Hematopoietic multipotent progenitor cell (in vitro differentiated cells): ENCODE measurements around the gene NKX3-2. TPM values are rescaled to one million over a fixed set of nuclear protein-coding genes. Genes with fewer than 3 reads are reported as not detected.
A peak's percentile ranks its signal among the peaks of the same experiment; 100 is the strongest.

Experiments used
- DNase-seq, 3 donors: peaks; one replicate each; pipeline ENCODE4 v3.0.0-alpha.2; 2011 to 2015; ENCODE audit warnings: low read depth in 2 of 3, low spot score in 2 of 3
- total RNA-seq: library from RNA; depleted of rRNA; stranded (reverse); fragments of >200 nt; gene quantifications from one replicate; pipeline ENCODE4 v1.2.3, GENCODE V29; 2012

Gene NKX3-2
- total RNA-seq, 1 donor: not detected

DNA sequence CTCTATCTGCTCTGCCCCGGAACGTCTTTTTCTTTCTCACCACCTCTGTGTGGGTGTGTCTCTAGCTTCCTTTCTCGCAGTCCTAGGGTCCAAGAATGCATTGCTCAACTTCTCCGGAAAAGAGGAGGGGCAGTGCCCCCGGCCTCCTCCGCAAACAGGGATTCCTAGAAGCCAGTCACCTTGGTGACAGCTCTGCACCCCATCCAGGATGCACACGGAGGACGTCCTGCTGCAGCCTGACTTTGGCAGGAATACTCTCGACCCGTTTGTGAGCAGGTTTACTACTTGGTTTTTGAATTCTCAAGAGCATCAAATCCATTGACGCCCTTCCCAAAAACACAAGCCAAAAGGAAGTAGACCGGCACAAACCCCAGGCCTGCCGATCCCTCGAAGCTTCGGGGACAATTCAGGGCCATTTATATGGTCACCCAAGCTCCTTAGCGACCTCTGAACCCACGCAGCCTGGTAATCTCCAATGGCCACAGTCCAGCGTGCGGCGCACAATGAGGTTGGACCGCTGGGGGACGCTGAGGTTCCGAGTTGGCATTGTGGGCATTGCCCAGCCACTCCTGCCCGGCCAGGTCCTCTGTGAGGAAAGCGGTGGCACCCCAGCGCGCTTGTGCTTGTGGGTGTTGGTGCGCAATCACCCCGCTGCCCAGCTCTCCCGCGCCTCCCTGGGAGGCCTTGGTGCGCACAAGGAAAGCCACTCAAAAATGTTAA lies 9.8 kb downstream of the NKX3-2 start:
- no peak for DNase-seq

GRCh38 chr4:13533670-13534343 lies 10.5 kb downstream of the NKX3-2 start:
- DNase-seq: no peak

DNA sequence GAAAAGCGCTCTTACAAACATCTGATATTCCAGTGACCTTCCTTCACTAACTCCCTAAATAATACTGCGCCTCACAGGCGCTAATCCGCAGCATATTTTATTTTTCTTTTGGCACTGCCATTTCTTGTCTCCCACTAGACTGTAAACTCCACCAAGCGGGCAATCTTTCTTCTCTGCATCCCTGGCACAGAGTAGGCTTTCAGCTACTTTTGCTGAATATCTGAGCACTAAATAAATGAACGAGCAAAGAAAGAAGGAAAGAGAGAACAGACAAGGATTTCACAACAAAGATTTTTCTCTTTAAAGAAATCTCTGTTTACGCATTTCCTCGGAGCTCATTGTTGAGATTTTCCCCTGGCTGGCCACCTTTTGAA lies 12.7 kb downstream of the NKX3-2 start:
- no peak for DNase-seq

DNA sequence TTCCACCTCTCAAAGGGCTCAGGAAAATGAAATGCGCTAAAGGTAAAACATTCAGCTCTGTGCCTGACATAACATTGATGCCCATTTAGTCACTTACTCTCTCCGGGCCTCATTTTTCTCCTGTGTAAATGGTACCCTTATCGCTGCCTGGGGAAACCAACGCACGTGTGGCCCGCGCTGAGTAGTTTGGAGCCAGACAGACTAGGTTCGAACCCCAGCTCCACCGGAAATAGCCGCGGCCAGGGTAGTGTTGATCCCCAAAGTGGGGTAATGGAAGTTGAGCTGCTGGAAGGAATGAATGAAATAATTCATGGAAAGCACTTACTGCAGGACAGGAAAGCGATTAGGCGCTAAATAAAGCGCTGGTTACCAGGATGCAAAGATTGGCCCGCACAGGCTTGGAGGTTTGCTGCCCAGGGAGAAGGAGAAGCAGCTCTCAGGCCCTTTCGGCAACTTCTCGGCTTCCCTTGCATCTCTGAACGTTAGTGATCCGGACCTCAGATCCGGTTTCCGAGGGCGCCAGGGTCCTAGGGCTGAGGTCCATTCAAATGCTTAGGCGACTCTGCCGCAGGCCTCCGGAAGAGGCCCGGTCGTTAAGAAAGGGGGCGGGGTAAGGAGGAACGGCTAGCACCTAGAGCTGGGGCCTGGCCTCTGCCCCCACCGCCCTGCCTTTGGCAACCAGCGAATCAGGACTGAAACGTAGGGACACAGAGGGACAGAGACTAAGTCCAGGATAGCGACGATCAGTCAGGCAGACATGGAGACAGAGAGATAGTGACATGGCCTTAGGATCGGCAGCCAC lies 13.3 kb downstream of the NKX3-2 start:
- DNase-seq: no peak

DNA sequence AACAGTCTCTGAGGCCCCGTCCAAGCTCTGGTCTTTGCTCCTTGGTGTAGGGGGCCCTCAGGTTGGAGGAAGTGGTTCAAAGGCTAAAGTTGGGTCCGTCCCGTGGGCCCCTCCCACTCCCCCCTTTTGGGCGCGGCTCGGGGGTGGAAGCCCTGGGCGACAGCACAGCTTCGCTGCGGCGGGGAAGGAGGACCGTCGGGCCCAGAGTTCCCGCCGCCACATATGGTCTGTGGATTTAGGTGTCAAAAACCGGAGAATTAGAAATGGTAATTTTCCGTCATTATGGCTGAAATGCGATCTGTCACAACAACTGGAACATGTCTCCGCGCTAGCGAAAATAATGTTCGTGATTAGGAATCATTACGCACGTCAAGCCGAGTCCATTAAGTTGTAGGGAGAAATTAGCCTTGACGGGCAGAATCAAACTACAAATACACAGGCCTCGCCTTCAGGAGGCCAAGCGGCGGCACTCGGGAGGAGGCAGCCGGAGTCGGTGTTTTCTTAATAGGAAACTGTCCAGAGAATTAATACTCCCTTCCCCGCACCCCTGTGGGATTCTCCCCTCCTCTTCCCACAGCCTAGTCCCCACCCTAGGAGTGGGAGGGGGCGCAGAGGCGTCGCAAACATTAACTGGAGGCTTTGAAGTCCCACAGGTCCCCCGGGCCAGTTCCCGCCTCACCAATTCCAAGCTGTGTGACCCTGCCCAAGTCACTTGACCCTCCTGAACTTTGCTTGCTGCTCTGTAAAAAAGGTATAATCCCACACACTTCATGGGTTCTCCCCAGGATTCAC lies 15.0 kb downstream of the NKX3-2 start:
- no peak for DNase-seq

- no peak for DNase-seq
Observed at GRCh38 chr4:13528821-13529127, 15.5 kb downstream of the NKX3-2 start.

DNA sequence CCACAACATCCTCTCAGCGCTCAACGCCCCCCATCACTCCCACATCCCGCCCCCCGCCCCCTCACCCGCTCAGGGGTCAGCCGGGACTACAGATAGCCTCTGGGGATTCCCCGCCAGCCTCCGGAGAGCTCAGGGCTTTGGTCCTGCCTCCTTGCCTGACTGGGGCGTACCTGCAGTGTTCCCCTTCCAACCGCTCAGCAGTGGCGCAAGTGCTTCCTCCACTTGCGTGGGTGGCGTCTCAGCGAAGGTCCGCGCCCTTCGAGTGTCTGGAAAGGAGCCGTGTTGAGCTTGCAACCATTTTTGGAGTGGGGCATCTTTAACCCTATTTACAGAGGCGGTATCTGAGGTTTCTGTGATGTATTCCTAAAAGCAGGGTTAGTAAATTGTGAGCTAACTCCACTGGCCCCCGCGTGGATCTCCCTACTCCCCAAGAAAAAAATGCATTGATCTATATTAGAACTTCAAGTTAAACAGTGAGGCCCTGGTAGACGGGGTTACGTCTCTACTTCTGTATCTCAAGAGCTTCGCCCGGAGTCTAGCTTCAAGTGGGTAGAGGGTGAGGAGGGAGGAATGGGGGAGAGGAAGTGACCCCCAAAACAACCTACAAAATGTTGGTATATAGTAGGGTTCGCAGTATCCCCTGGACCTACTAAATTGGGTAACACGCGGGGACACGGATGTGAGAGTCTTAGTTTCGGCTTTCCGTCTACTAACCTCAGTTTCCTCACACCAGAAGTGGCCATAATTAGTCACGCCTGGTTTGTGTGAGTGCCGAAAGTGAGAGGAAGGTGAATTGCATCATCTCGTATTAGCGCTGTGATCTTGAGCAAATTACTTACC lies 16.1 kb downstream of the NKX3-2 start:
- DNase-seq: no peak

DNA sequence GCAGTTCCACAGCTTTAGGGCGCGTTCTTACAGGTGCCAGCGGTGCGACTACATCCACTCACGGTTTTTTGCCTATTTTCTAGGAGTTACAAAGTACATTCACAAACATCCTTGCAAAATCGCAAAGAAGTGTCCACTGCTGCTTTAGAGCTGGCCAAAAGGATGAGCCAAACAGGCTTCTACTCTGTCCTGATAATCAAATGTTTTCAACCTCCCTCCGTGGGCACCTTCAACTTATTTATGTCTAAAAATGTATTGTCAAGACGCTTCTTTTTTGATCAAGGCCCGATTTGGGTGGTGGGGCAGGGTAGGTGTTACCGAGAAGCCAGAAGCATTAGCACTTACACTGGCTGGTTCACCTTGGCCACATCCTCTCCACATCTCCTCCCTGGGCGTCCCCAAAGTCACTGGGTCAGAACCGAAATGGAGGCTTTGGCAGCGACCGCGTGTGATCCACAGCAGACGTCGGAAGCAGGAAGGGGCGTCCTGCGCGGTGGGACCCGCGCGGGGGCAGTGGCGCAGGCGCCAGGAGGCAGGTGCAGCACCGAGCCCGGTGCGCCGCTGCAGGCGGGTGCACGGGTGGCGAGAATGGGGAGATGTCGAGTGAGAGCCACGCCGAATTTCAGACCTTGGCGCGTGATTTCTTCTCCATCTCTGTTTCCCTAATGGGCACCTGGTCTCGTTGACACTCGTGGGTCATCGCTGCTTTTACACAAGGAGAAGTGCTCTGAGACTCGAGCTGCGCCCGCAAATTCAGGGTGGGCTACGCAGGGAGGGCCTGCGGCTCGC lies 16.9 kb downstream of the NKX3-2 start:
- no peak for DNase-seq

DNA sequence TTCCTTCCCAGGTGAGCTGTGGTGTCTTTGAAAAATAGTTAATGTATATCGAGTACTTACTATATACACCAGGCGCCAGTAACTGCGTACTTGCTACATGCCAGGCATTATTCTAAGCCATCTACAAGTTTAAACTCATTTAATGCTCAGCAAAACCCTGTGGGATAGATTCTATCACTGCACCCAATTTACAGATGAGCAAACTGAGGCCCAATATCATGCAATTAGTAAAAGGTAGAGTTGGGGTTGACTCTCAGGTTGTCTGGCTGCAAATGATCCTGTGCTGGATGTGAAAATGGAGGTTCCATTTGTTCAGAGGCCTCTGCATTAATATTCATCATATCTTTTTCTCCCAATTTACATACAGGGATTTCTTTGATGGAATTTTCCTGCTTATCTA lies 17.6 kb downstream of the NKX3-2 start:
- no peak for DNase-seq

DNA sequence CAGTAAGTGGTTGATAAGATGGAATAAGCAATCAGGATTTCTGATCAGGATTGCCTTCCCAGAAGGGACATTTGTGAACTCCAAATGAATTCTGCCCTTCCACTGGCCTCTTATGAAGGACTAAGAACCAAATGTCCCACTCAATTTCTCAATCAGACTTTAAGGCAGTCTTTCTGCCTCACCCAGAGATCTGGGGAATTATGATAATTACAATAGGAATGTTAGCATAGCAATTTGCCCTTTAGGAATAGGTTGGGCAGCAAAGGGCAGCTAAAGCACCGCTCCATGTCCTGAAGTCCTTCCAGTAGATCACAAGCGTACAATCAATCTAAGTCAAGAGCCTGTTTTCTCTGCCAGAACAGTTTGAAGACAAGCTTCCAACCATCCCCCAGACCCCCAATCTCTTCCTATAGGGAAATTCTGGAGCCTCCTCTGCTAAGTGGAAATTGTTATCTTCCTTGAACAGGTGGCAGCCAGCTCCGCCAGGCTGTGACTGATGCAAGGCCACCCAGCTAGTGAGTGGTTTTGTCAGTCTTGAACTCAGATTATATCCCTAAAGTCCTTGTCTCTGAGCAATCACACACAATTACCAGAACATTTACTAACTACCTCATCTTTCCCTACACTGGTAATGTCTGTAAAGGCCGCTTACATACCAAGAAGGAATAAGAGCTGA lies 18.6 kb downstream of the NKX3-2 start:
- no peak for DNase-seq

- DNase-seq: no peak
Observed at GRCh38 chr4:13524504-13525243, 19.6 kb downstream of the NKX3-2 start.

GRCh38 chr4:13523591-13524503 lies 20.5 kb downstream of the NKX3-2 start:
- DNase-seq: no peak

DNA sequence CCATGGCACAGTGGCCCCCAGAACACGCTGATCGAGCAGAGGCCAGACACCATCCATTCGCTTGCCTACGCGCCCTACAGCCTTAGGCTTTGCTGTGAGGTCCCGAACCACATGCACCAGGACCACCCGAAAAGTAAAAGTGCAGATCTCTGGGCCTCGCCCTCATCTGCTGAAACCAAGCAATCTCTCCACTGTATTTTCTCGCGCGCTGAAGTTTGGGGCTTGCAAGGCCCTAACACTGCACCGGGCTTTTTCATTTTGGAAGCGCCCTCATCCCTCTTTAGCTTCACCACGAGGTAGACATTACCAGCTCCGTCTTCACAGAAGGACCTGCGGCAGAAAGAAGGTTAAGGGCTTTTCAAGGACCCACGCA lies 21.2 kb downstream of the NKX3-2 start:
- peak in 1 of 3 donors; percentile 13 for DNase-seq

- DNase-seq: no peak
Observed at GRCh38 chr4:13522282-13523104, 21.8 kb downstream of the NKX3-2 start.

- no peak for DNase-seq
Observed at GRCh38 chr4:13521047-13521446, 23.3 kb downstream of the NKX3-2 start.

DNA sequence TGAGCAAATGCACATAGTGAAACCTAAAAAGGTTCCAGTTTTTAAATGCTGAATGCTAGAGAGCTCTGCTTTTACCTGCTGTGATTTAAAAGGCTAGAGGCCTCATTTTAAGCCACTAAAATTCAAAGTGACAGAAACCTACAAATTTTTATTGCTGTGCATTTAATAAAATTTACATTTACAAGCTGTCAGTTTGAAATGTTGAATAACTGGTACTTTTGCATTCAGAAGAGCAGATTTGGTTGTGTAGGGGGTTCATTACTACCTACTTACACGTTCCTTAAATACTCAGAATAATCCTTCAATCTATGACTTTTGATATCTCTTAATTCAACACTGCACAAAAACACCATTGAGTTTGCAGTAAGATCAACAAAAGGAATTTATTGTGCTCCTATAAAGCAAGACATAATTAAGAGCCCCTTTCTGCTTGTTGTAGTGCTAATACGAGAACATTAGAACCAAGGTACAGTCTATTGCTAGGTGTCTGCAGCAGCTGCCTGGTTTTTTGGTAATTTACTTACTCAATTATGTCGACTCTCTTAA lies 27.9 kb downstream of the NKX3-2 start:
- DNase-seq: no peak
